ENCODE results near the gene ANGPTL2. TPM values are rescaled to one million over a fixed set of nuclear protein-coding genes. Genes with fewer than 3 reads are reported as not detected.

The ANGPTL2 gene
- total RNA-seq, 1 experiment from 2014 or later, result 0.27 TPM

DNA sequence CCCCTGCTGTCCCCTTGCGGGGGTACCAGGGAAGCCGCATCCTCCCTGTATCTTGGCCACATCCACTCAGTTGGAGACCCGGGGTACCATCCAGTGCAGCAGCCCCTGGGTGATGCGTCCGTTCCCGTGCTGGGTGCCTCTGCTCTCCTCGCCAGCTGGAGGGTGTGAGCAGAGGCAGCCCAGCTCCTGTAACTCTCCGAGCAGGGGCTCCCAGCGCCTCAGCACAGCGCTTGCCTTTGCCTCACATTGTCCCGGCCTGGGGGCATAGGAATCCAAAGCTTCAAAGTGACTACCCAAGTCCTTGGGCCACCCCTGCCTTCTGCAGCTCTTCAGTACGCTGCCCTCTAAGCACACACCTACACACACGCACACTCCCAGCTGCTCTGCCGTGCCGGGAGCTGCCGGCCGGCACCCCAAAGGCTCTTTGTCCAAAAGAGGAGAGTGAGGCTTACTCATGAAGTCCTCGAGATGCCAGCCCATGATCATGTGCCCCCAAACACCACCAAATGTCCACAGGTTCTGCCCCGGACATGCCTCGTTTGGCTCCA is 733 bp downstream of the ANGPTL2 start:
- no peak for DNase-seq (ENCODE audit: extremely low read depth, low read depth)

DNA sequence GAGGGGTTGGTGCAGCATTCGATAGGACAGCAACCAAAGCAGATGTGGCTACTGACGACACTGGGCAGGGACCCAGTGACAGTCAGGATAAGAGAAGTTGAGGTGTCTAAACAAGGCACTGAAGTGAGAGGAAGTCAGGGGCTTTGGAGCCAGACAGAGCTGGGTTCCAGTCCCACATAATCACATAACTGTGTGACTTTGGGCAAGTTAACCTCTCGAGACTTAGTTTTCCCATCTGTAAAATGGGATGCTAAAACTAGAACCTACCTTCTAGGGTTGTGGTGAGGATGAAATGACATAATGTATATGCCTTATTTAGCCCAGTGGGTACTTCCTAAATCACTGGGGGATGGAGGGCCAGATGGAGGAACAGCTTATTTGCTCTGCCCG is 3.1 kb downstream of the ANGPTL2 start:
- no peak for DNase-seq (ENCODE audit: extremely low read depth, low read depth)

DNA sequence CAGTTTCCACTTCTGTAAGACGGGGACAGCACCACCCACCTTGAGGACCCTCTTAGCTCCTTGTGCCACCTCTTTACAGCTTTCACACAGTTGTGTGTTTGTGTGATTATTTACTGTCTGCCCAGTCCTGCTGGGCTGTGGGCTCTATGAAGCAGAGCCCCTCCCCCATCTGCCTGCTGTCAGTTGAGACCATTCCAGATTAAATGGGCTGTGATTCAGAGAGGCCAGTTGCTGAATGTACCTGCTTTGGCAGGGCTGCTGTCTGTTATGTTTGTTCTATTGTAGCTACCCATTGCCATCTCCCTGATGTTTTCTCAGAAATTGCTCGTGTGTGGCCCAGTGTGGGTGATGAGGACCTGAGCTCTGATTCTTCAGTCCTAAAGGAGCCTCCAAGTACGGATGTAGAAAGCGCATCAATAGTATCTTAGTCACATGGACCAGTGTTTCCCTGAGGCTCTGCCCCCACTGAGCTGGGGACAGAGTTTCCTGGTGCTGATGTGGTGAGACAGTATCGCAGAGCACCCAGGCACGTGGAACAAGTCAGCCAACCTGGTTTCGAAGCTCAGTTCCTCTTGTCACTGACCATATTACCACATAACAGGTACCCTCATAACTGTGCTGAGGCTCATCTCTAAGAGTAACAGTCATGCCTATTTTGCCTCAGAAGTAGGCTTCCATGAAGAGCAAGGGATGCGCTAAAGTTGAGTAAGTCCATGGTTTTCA is 3.7 kb downstream of the ANGPTL2 start:
- no peak for DNase-seq (ENCODE audit: extremely low read depth, low read depth)

DNA sequence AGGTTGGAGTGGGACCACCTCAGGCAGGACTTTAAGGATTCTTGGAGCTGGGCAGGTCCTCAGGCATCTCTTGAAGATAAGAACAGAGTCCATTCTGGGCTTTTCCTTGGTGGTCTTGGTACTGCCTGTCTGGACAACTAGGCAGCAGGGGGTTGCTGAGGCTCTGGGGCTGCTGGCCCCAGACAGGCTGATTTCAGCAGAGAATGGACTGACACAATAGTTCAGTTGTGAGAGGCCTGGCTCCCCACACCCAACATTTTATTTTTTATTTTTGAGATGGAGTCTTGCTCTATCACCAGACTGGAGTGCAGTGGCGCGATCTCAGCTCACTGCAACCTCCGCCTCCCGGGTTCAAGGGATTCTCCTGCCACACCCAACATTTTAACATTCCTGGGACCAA is 4.6 kb downstream of the ANGPTL2 start:
- no peak for DNase-seq (ENCODE audit: extremely low read depth, low read depth)

DNA sequence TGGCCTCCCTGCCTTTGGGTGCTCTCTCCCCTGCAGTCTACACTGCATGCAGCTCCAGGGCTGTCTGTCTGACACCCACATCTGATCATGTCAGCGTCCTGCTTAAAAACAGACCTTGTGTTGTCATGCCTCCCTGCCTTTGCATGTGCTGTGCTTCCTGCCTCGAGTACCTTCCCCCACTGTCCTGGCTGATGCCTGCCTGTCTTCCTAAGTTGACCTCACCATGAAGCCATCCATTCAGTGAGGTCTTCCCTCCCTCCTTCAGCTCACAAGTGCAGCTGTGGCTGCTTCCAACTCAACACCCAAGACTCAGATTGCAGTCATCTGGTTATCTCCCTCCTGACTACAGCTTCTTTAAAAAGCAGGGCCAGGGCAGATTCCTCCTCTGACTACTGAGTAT is 5.5 kb downstream of the ANGPTL2 start:
- DNase-seq (ENCODE audit: extremely low read depth, low read depth), result no peak

DNA sequence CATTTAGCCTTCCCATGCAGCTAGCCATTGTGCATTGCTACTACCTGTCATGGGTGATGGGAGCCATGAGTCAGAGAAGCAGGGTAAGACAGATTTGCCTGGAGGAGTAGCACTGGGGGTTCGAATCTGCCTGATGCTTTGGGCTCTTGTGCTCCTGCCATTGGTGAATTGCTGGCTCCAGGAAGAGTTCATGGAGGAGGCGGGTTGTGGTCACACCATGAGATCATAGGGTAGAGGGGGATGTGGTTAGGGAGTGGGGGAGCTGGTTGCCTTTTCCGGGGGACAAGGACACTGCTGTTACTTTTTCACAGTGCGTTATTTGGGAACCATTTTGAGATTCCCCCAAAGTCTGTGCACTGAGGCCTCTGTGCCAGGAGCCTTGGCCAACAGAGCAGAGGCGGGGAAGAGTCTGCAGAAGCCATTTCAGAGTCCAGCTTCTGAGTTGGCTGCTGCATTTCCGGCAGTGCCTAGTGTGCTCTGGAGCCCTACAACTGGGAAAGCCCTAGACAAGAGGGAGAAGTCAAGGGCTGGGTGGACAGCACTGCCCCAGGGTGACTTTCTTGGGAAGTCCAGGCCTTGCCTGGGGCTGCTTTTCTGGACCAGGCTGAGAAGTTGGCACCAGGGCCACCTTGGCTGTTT is 6.2 kb downstream of the ANGPTL2 start:
- no peak for DNase-seq (ENCODE audit: extremely low read depth, low read depth)

DNA sequence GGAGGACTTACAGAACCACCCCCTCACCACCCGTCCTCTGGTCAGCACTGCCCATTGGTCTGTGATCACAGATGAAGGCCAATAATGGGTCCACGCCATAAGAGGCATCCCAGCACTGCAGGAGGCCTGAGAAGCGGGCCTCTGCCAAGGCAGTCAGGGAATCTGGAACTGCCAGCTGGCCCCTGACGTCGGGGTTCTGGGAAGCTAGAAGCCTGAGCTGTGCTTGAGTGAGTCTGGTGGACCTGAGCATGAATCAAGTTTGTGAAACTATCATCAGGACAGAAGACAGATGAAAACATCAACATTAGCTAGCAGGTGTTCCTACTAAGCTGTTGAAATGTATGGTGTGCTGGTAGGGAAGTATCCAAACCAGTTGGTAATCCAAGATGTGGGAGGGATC is 7.8 kb downstream of the ANGPTL2 start:
- DNase-seq (ENCODE audit: extremely low read depth, low read depth), result no peak

DNA sequence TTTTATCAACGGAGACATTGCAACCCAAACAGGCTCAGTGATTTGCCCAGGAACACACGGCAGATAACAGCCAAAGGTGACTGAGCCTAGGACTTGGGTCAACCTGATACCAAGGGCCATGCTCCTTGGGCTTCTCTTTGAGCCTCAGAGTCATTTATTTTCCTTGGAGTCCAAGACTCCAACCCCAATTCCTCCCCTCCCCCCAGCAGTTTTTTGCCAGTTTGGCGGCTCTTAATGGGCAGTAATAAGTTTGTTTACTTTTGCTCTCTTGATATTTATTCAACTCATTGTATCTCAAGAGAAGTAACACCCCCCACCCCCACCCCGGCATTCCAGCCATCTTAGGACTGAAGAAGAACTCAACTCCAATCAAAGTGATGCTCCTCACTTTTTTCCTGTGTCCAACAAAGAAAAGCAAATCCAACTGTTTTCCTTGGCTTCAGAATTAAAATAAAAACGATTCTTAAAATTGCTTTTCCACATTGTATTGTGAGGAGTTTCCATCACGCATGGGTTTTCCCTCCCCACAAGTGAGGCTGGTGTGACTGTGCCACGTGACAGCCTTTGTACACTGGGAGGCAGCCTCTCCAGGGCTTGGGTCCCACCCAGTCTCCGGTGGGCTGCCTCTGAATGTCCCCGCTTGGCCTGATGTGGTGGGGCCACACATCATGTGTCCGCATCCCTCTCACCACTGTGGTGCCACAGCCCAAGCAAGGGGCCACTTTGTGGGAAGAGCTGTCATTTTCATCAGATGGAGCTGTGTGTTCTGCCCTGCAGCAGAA is 9.1 kb downstream of the ANGPTL2 start:
- no peak for DNase-seq (ENCODE audit: extremely low read depth, low read depth)

DNA sequence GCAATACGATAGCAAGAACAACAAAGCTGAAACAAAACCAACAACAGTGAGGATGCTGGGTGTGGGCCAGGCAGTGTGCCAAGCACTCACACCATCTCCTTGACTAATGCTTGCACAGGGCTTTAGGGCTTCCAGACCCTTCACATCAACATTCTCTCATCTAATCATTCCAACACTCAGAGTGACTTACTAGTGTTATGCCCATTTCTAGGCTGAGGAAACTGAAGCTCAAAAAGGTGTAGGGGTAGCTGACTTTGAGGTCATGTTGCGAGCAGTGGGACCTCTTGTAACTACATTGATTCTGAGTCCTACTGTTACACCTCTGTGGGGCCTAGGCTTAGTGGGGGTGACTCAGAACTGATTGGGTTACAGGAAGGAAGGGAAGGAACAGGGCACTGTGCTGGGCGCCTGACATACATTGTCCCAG is 9.7 kb downstream of the ANGPTL2 start:
- DNase-seq (ENCODE audit: extremely low read depth, low read depth), result no peak

DNA sequence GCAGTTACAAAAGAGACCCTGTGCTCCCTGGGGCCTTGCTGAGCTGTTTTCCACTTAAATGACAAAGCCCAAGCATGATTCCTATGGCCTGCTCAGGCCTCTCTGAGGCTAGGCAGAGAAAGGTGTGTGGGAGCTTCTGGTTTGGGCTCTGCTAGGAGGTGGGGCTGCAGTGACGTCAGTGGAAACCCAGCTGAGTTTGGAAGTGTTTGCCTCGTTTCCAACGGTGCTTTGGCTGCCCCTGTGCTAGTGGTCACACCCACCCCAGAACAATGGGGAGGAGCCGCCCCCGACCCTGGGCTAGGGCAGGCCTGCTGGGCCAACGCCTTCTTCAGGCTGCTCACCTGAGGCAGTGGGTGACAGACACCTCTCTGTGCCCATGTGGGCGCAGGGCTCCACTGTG is 10.4 kb downstream of the ANGPTL2 start:
- no peak for DNase-seq (ENCODE audit: extremely low read depth, low read depth)

DNA sequence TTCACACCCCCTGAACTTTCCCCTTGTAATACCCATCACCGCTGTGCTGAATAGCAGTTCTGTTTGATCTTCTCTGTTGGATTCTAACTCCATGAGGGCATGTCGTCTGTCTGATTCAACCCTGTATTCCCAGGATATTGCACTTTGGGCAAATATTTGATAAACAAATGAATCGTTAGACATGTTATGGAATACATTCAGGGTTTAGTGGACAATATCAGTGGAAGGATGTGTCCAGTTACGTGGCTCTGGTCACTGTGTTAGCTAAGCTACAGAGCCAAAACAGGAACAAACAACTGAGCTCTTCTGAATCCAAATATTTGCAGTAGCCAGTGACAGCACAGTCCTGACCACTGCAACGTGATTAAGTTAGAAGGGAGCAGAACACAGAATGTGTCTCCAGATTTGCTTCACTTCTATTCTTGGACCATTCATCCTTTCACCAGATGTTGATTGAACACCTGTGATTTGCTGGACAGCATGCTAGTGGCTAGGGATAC is 13.2 kb downstream of the ANGPTL2 start:
- no peak for DNase-seq (ENCODE audit: extremely low read depth, low read depth)

DNA sequence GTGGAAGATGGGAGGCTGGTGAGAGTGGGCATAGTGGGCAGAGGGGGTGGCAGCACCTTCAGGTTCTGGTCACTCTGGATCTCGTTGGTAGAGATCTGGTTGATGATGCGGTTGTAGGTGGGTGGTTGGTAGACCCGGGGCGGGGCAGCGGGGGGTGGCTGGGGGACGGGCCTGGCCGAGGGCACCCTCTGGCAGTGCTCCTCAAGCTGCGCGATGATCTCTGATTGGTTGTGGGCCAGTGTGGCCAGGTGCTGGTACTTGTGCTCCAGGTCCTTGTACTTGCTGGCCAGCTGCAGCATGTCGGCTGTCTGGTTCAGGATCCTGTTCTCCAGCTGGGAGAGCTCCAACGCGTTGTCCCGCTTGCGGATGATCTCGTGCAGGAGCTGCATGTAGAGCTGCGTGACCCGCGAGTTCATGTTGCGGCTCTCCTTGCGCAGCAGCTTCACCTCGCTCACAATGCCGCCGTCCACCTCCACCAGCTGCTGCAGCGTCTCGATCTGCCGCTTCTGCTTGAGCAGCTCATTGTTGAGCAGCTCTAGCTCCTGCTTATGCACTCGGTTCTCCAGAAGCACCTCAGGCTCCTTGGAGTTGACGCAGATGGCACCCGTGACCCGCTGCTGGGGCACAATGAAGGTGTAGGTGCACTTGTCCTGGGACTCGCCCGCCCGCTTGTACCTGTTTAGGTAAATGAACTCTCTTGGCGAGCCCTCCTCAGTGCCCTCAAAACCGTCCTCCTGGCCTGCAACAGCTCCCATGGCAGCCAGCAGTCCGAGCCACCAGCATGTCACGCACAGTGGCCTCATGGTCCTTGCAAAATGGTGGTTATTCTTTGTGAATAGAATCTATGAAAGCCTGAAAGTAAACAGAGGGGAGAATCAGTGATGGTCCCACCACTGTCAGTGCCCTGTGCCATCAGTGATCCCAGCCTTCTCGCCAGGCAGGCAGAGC is 14.2 kb downstream of the ANGPTL2 start:
- no peak for DNase-seq (ENCODE audit: extremely low read depth, low read depth)

DNA sequence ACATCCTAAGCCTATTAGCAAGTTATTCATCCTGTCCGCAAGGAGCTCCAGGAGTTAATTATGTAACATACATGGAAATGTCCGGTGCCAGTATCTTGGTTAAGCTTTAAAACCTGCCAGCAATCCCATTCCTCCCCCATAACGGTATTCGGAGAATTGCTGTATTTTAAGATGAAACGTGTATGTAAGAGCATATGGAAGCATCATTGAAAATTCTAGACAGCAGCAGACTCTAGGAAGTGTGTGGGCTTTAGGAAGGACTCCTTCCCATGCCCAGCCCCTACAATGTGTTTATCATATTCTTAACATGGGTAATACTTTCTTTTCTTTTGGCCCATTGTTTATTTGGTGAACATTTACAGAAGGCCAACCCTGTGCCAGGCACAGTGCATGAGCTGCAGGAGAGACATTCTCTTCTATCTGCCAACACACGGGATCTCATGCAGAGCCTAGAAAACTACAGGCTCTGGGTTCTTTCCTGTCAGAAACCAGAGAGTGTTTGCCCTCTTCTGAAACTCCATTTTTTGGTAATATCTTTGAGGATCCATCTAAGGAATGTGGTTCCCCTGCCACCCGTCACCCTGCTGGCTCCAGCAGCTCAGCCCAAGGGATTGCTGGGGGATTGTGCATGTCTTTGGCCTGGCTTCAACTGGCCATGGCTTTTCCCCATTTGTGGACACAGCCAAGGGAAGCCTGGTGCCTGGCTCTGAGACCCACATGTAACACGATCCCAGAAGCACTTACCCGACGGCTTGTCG is 15.1 kb downstream of the ANGPTL2 start:
- no peak for DNase-seq (ENCODE audit: extremely low read depth, low read depth)

DNA sequence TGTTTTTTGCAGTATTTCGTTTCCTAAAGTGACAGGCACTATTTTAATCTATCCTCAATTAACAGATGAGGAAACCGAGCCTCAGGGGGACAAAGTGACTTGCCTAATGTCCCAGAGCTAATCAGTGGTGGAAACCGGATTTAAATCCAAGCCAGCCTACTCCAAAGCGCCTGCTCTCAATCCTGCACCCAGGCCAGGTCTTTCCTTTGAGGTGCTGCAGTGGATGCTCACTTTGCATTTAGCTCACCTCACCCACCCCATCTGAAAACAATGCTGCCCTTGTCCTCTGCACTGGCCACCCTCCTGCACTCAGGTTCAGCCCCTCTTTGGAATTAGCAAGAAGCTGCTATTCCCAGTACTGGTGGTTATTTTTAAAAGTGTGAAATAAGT is 16.0 kb downstream of the ANGPTL2 start:
- no peak for DNase-seq (ENCODE audit: extremely low read depth, low read depth)

DNA sequence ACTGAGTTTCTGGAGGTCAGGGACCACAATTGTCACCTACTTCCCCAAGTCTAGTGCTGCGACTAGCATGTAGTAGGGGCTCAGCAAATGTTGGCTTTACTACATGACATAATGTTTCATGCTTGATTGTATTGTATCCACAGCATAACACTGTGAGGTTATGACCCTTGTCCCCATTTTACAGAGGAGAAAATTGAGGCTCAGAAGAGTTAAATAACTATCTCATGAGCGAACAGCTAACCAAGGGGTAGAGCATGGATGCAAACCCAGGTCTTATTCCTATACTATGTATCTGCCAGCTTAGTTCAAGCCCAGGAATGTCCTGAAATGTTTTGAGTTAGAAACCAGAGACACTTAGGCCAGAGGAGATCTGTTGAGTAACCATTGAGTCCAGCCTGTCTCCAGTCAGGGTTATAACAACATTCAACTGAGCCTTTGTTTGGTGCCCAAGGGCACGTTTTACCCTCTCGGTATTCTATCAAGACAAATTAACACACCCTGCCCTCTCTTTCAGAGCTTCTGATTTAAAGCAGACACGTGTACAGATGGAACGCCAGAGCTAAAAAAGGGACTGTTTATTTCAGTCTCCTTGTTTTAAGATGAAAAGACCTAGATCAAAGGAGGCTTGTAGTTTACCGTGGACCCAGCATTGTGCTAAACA is 16.5 kb downstream of the ANGPTL2 start:
- no peak for DNase-seq (ENCODE audit: extremely low read depth, low read depth)

DNA sequence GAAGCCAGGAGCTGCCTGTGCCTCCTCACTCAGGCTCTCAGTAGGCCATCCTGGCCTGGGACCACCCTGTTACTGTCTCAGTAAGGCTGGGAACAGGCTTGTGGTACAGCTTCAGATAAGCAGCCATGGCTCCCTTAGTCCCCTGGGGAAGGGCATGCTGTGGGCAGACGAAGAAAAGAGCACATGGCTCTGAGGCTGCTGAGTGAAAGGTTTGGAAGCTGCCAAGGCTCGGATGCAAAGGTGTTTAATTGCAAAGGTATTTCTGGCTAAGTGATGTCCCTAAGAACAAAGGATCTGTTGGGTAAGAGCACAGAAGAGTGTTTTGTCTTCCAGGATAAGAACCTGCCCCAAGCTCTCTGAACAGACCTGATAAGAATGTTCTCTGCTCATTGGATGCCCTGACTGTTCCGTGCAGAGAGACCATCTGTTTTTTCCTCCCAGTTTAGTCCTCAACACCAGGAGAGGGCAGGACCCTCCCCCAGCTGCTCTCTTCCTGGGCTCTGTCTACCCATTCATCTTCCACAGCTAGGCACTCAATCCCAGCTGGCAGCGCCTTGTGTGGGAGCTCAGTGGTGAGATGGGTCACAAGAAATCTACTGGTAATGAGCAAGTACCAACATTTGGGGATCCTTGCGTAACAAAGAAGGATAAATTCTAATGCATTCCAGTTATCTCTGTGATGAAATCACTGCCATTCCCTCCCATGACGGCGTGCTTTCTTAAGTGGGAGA is 17.7 kb downstream of the ANGPTL2 start:
- no peak for DNase-seq (ENCODE audit: extremely low read depth, low read depth)

DNA sequence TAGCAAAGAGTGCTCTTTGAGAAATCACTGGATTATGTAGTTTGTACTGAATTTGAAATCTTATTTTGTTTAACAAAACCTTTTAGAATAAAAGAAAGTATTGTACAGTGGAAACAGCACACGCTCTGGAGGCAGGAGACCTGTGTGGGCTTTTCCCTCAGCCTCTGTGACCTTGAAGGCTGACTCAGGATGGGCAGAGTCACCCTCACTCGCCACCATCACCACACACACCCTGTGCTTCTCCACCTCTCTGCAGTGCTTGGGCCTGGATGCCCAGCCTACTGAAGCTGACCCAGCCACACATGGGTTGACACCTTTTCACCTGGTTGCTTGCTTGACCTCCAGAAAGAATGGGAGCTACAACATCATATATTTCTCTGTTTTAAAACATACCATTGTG is 19.6 kb downstream of the ANGPTL2 start:
- DNase-seq (ENCODE audit: extremely low read depth, low read depth), result no peak

DNA sequence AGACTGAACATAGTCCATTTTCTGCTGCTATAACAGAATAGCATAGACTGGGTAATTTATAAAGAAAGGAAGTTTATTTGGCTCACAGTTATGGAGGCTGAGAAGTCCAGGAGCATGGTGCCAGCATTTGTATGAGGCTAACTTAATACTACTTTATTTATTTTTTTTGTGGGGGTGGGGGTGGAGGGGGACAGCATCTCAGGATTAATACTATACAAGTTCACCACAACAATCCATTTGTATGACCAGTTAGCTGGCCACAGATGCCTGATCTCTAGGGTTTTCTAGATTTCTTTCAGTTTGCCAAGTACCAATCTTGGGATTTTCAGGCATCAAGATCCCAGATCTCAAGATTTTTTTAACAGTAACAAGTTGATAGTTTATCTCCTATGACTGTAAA is 20.3 kb downstream of the ANGPTL2 start:
- no peak for DNase-seq (ENCODE audit: extremely low read depth, low read depth)
